Measurements from ENCODE around the gene ACTR10. TPM values are rescaled to one million over a fixed set of nuclear protein-coding genes. Genes with fewer than 3 reads are reported as not detected.
A peak's percentile ranks its signal among the peaks of the same experiment; 100 is the strongest.

Gene ACTR10
- total RNA-seq, 2 donors from 2014 or later = 44.6 to 47.0 TPM

DNA sequence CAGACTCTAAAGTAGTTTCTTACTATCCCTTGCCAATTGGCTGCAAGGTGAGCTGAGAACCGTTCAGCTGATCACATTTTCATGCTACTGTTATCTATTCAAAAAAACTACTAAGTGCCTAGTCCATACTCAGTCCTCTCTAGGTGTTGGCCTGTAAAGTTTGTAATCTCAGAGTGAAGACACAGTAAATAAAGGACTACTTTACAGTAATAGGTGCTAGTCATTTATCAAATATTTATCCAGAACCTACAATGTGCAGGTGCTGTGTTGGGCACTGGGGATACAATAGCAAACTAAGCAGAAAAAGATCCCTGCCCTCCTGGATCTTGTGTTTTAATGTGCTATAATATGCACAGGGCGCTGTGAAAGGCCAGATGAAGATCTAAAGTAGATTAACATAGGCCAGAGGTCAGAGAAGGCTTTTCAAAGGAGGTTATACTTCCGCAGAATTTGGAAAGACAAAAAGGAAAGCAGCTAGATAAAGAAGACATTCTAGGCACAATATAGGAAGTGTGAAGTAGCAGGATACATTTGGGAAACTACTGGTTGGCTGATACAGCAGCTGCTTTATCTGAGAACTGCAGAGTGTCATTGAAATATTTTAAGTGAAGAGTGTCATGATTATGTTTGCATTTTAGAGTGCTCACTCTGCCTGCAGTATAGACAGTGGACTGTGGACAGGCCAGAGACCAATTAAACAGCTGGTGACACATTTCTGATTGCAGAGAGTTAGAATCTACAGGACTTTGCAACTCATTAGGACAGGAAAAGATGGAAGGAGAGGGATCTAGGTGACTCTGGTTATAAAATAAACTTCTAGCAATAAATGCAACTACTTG is 8.0 kb upstream of the ACTR10 start:
- DNase-seq (no peak), ATAC-seq (replicated peaks in 1 of 2) (no peak)
- Mint-ChIP-seq H3K36me3 (ENCODE audit: insufficient read depth in 2 of 2) (no peaks in the 10 kb centered on the region), H3K27me3 (ENCODE audit: low read depth) (peaks cover 5% of the 10 kb centered on the region), H3K4me3 (no peak overlapping the region), H3K4me1 (ENCODE audit: low read depth) (no peaks in the 10 kb centered on the region), H3K9me3 (no peaks in the 10 kb centered on the region), H3K27ac (no peak overlapping the region)

DNA sequence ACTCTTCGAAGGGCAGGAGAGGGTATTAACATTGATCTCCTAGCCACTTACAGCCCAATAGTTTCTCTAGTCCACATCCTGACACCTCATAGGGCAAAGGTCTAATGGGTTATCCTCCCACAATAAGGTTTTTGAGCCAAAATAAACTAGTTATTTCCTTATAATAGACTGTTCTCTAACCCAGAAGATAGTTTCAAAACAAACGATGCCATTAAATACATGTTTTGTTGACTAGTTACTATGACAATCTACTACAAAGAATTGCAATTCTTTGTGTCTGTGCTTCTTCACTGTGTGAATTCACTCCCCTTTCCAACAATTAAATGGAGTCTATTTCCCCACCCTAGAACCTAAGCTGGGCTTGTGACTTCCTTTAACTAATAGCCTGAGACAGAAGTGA is 6.4 kb upstream of the ACTR10 start:
- ATAC-seq (replicated peaks in 1 of 2) (no peak), DNase-seq (no peak)
- Mint-ChIP-seq H3K4me3 (no peak overlapping the region), H3K4me1 (ENCODE audit: low read depth) (no peaks in the 10 kb centered on the region), H3K36me3 (ENCODE audit: insufficient read depth in 2 of 2) (no peaks in the 10 kb centered on the region), H3K9me3 (no peaks in the 10 kb centered on the region), H3K27ac (no peak overlapping the region), H3K27me3 (ENCODE audit: low read depth) (peaks cover 5% of the 10 kb centered on the region)

DNA sequence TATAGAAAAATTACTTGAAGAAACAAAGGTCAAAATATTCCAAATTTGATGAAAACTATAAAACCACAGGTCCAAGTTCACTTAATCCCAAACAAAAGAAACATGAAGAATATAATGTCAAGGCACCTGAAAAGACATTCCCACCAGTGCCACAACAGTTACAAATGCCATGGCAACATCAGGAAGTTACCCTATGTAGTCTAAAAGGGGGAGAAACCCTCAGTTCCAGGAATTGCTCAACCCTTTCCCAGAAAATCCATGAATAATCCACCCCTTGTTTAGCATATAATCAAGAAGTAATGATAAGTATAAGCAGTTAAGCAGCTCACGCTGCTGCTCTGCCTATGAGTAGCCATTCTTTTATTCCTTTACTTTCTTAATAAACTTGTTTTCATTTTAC is 3.8 kb upstream of the ACTR10 start:
- Mint-ChIP-seq H3K27me3 (ENCODE audit: low read depth) (no peaks in the 10 kb centered on the region), H3K27ac (no peak overlapping the region), H3K4me1 (ENCODE audit: low read depth) (peaks cover 13% of the 10 kb centered on the region), H3K4me3 (no peak overlapping the region), H3K9me3 (no peaks in the 10 kb centered on the region), H3K36me3 (ENCODE audit: insufficient read depth in 2 of 2) (peaks cover 0 to 2% of the 10 kb centered on the region in 2 donors)
- ATAC-seq (replicated peaks in 1 of 2) (no peak), DNase-seq (no peak)

DNA sequence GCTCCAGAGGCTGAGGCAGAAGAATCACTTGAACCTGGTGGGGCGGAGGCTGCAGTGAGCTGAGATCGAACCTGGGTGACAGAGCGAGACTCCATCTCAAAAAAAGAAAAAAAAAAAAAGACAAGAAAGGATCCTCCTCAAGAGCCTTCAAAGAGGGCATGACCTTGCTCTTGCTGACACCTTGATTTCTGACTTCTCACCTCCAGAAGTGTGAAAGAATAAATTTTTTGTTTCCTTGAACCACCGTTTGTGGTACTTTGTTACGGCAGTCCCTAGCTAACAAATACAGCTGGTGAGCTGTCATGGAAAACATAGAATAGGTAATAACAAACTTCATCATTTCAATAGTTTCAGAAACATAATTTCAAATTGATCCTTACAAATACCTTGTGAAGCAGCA is 1.9 kb upstream of the ACTR10 start:
- H3K4me3 Mint-ChIP-seq = peak overlapping the region in 1 of 2 donors; percentile 70

DNA sequence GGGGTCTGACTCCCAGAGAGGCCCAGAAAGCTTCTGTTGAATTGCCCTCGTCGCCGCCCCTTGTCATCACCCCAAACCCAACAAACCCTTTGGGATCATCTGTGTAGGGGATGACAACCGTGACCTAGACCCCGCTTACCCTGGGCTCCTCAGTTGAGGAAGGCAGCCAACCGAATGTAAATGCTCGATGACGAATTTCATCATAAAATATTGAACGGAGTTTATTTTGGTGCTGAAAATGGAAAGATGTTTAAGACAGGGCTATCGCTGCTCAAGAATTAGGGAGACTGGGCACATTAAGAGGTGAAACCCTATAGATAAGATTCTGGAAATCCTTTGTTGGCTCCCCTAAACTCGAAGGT is 512 bp downstream of the ACTR10 start:
- peak overlapping the region; percentile 97 for H3K27ac Mint-ChIP-seq
- H3K27me3 Mint-ChIP-seq (ENCODE audit: low read depth) = no peaks in the 10 kb centered on the region
- peak overlapping the region; percentile 92 to 98 for H3K4me3 Mint-ChIP-seq
- no peak for DNase-seq
- peak; percentile 16 to 23 for ATAC-seq (replicated peaks in 1 of 2)
- no peaks in the 10 kb centered on the region for H3K9me3 Mint-ChIP-seq
- peaks cover 22% of the 10 kb centered on the region for H3K4me1 Mint-ChIP-seq (ENCODE audit: low read depth)
- peaks cover 2 to 3% of the 10 kb centered on the region in 2 donors for H3K36me3 Mint-ChIP-seq (ENCODE audit: insufficient read depth in 2 of 2)

More for the DNA sequence above, 1.9 kb upstream of the ACTR10 start:
- no peak for DNase-seq
- Mint-ChIP-seq H3K27ac (peak overlapping the region; percentile 66), H3K9me3 (no peaks in the 10 kb centered on the region), H3K36me3 (ENCODE audit: insufficient read depth in 2 of 2) (peaks cover 0 to 2% of the 10 kb centered on the region in 2 donors), H3K4me1 (ENCODE audit: low read depth) (peaks cover 22% of the 10 kb centered on the region), H3K27me3 (ENCODE audit: low read depth) (no peaks in the 10 kb centered on the region)
- ATAC-seq (replicated peaks in 1 of 2) = no peak

DNA sequence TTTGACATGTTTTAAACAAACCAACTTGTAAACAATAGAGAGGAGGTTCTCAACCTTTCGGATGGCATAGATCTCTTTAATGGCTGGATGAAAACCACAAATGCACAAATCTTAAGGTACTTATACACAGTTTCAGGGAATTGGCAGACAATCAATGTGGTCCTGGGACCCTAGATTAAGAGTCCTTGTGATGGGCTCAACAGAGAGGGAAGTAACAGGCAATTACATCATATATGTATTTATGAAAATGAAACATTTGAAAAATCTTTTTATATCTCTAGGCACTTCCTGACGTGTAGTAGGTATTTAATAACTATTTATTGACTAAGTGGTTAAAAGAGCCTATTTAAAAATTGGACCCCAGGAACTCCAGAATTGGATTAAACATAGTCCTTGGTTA is 897 bp downstream of the ACTR10 start:
- Mint-ChIP-seq H3K4me3 (peak overlapping the region; percentile 92 to 98), H3K36me3 (ENCODE audit: insufficient read depth in 2 of 2) (peaks cover 2 to 3% of the 10 kb centered on the region in 2 donors), H3K9me3 (no peaks in the 10 kb centered on the region), H3K27me3 (ENCODE audit: low read depth) (no peaks in the 10 kb centered on the region), H3K4me1 (ENCODE audit: low read depth) (peaks cover 22% of the 10 kb centered on the region), H3K27ac (peak overlapping the region; percentile 97)
- ATAC-seq (replicated peaks in 1 of 2) = no peak
- no peak for DNase-seq

DNA sequence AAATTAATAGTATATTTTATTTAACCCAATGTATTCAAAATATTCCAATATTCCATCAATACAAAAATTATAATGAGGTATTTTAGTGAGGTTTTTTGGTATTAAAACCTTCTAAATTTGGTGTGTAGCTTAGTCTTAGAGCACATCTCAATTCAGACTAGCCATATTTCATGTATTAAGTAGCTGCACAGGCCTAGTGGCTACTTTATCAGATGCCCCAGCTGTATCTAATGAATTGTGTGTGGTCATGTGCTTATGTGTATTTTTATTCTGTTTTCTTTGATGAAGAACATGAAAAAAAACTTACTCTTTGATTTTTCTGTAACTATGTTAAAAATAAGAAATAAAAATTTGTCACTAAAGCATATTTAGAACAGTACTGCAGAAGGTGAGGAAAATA is 13.2 kb downstream of the ACTR10 start:
- H3K4me1 Mint-ChIP-seq (ENCODE audit: low read depth) = peaks cover 7% of the 10 kb centered on the region
- DNase-seq (no peak), ATAC-seq (replicated peaks in 1 of 2) (no peak)
- H3K27me3 Mint-ChIP-seq (ENCODE audit: low read depth) = no peaks in the 10 kb centered on the region
- H3K9me3 Mint-ChIP-seq = peaks cover 0 to 2% of the 10 kb centered on the region in 2 donors
- no peak overlapping the region for H3K27ac Mint-ChIP-seq
- peaks cover 6 to 28% of the 10 kb centered on the region in 2 donors for H3K36me3 Mint-ChIP-seq (ENCODE audit: insufficient read depth in 2 of 2)
- no peak overlapping the region for H3K4me3 Mint-ChIP-seq

DNA sequence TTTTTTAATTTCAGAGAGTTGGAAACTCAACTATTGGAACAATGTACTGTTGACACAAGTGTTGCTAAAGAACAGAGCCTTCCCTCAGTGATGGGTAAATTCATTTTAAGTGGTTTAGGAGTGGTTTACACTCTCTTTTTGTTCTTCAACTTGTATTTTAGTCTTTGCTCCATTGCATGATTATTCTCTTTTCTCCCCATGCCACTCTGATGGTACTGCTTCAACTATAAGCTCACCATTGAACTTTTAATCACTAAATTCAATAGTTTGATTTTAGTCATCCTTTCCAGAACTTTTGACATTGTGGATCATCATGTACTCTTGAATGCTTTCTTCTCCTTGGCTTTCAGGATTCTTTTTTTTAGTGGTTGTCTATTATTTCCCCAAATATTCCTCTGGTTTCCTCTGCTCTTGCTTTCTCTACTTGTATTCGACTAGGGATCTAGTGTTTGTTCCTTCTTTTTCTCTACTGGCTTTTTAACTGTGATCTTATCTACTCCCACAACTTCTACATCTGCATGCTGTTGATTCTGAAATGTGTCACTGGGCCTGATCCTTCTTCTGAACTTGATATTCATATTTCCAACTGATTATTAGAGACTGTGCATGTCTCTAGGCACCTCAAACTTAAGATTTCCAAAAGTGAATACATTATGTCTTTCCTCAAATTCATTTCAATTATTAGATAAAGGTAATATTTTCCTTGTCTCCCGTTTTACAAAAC is 15.4 kb downstream of the ACTR10 start:
- peaks cover 0 to 2% of the 10 kb centered on the region in 2 donors for H3K9me3 Mint-ChIP-seq
- DNase-seq = no peak
- H3K36me3 Mint-ChIP-seq (ENCODE audit: insufficient read depth in 2 of 2) = peaks cover 6 to 25% of the 10 kb centered on the region in 2 donors
- peak overlapping the region; percentile 17 for H3K27ac Mint-ChIP-seq
- H3K4me3 Mint-ChIP-seq = no peak overlapping the region
- peak; percentile 27 to 61 for ATAC-seq (replicated peaks in 1 of 2)
- no peaks in the 10 kb centered on the region for H3K27me3 Mint-ChIP-seq (ENCODE audit: low read depth)
- H3K4me1 Mint-ChIP-seq (ENCODE audit: low read depth) = peaks cover 7% of the 10 kb centered on the region

DNA sequence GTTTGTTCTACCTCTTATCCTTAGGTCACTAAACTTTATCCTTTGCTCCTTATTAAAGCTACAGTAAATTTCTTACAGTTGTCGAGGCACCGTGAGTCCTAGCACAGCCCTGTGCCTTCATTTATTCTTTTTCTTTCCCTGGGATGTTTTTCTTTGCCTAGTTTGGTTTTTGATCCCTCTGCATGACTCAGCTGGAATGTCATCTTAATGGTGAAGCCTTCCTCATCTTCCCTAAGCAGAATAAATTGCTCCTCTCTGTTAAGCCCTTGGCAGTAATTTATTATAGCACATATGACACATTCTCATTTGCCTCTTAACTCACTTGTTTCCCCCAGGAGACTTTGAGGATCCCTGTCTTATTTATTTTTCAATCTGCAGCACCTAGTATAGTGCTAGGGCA is 16.6 kb downstream of the ACTR10 start:
- H3K4me3 Mint-ChIP-seq = no peak overlapping the region
- H3K9me3 Mint-ChIP-seq = peaks cover 0 to 2% of the 10 kb centered on the region in 2 donors
- H3K27ac Mint-ChIP-seq = no peak overlapping the region
- H3K27me3 Mint-ChIP-seq (ENCODE audit: low read depth) = no peaks in the 10 kb centered on the region
- DNase-seq (no peak), ATAC-seq (replicated peaks in 1 of 2) (no peak)
- peaks cover 6 to 23% of the 10 kb centered on the region in 2 donors for H3K36me3 Mint-ChIP-seq (ENCODE audit: insufficient read depth in 2 of 2)
- peaks cover 7% of the 10 kb centered on the region for H3K4me1 Mint-ChIP-seq (ENCODE audit: low read depth)

DNA sequence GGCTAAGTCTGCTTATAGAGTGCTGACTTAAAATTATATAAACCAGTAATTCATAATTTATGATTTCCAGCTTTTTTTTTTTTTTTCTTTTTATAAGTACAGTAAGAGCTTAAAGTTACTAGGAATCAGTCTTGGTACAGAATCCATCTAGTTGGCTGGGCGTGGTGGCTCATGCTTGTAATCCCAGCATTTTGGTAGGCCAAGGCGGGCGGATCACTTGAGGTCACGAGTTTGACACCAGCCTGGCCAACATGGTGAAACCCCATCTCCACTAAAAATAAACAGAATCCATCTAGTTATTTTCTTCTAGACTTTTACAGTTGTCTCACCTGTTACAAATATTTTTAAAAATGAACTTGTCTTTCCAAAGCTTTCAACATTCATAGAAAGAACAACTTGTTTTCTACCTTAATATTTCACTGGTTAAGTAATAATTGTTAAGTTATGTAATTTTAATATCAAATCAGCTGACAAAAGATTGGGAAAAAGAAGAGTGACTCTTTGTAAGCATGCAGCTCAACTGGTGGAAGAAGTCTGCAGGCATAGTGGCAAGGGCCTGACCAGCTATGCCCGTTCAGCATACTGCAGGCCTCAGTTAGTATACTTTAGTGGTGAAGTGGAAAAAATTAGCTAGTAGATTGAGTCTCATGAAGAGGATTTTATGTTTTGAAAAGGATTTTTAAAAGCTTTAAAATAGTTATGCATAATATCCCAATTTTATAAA is 27.3 kb downstream of the ACTR10 start:
- Mint-ChIP-seq H3K9me3 (no peaks in the 10 kb centered on the region), H3K27me3 (ENCODE audit: low read depth) (no peaks in the 10 kb centered on the region), H3K4me1 (ENCODE audit: low read depth) (no peaks in the 10 kb centered on the region), H3K36me3 (ENCODE audit: insufficient read depth in 2 of 2) (peaks cover 2 to 7% of the 10 kb centered on the region in 2 donors), H3K27ac (no peak overlapping the region), H3K4me3 (no peak overlapping the region)
- no peak for DNase-seq
- no peak for ATAC-seq (replicated peaks in 1 of 2)

DNA sequence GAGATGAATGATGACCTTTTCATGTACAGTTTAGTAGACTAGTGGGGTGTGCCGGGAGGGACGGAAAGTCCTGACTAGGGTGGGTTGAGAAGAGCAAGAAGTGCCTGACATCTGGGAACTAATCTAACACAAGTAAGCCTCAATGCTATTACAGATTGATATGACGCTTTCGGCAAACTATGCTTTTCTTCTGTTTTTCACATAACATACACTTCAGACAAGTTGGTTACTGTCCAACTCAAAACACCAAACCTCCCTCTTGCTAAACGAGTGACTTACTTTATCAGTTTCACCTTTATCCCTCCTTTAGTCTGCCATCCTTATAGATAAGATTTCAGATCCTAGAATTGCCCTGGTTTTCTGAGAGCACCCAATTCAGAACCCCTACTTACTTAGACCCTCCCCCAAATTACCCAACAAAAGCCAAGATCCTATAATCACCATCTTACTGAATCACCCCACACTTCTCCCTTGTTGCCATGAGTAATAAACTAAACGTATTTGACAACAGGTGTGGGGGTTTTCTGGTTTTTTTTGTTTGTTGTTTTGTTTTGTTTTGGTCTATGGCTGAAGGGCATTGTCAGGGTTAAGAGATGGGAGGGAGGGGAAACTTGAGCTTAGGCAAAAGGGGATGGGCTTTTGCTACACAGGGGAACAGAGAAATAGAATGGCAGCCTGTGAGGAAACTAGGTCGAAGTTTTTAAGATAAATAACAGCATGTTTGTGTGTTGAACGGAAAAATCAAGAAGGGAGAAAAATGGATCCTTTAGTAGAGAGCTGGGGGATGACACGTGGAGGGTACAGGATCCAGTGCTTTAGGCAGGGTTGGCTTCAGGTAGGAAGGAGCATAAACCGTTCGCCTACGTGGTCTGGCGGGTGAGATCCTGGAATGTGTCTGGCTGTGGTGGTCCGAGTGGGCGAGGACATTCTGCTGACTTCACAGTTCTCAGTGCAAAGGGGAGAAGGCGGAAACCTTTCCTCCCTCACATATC is 38.6 kb downstream of the ACTR10 start:
- Mint-ChIP-seq H3K9me3 (no peaks in the 10 kb centered on the region), H3K4me3 (no peak overlapping the region), H3K4me1 (ENCODE audit: low read depth) (peaks cover 12% of the 10 kb centered on the region), H3K36me3 (ENCODE audit: insufficient read depth in 2 of 2) (peaks cover 0 to 1% of the 10 kb centered on the region in 2 donors), H3K27me3 (ENCODE audit: low read depth) (no peaks in the 10 kb centered on the region), H3K27ac (no peak overlapping the region)
- ATAC-seq (replicated peaks in 1 of 2) (peak; percentile 35 to 38), DNase-seq (peak in 1 of 2 donors; percentile 25)

Measured in activated T-cell treated with anti-CD3 and anti-CD28 coated beads, Interleukin-2, amount 50 U/mL, for 72 hours (primary cell).